SH-SY5Y (cell line): ENCODE measurements around the gene PPM1K.

Experiments
- GATA2 ChIP-seq: IDR thresholded peaks from 2 replicates; pipeline ENCODE4 v1.6.1; 2011; ENCODE audit warnings: mild to moderate bottlenecking, low read depth, low read length
- GATA3 ChIP-seq: IDR thresholded peaks from 2 replicates; pipeline ENCODE4 v1.6.1; 2011; ENCODE audit warnings: low read depth, mild to moderate bottlenecking, low read length, moderate library complexity

- no peak for TF ChIP-seq GATA2
- TF ChIP-seq GATA3: no peak
These were observed 60.8 kb downstream of the PPM1K start for GRCh38 chr4:88223516-88223915.
